GM10847 (cell line): ENCODE data around the gene TELO2.

Source experiments
- POLR2A ChIP-seq: IDR thresholded peaks from 2 replicates; pipeline ENCODE4 v1.6.1; 2011; ENCODE audit not compliant: insufficient read length; ENCODE audit errors: extremely low read depth

The TELO2 gene

GRCh38 chr16:1518626-1519135 lies 25.5 kb downstream of the TELO2 start:
- no peak for TF ChIP-seq POLR2A

DNA sequence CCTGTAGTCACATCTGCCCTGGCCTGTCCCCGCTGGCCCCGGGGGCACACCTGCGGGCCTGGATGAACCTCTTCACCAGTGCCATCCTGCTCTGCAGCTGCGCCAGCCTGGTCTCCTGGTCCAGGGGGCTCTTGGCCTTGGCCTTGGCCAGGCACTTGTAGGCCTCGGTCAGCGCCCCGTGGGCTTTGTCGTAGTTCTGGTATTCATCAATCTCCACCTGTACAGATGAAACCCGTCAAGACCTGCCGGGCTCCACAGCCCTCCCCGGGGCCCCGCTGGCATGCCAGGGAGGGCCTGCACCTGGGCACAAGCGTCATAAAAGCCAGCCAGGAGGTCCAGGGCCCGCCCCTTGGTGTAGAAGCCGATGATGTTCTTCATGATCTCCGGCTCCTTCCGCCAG lies 26.7 kb downstream of the TELO2 start:
- TF ChIP-seq POLR2A, result no peak

DNA sequence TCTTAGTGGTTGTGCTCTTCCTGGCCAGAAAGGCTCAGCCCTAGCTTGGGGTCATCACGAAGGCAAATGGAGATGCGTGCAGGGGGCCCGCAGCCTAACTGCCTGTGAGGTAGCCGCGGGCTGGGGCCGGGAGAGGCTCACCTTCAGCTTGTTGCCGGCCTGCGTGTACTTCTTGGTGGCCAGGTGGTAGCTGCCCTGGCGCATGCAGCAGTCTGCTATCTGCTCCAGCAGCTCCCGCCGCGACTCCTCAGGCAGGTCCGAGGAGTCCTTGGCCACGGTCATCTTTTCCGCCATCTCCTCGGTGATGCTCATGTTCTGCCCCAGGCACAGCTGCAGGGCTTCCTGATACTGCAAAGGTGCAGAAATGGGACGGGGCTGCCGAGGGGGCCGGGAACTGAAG lies 27.3 kb downstream of the TELO2 start:
- no peak for TF ChIP-seq POLR2A

DNA sequence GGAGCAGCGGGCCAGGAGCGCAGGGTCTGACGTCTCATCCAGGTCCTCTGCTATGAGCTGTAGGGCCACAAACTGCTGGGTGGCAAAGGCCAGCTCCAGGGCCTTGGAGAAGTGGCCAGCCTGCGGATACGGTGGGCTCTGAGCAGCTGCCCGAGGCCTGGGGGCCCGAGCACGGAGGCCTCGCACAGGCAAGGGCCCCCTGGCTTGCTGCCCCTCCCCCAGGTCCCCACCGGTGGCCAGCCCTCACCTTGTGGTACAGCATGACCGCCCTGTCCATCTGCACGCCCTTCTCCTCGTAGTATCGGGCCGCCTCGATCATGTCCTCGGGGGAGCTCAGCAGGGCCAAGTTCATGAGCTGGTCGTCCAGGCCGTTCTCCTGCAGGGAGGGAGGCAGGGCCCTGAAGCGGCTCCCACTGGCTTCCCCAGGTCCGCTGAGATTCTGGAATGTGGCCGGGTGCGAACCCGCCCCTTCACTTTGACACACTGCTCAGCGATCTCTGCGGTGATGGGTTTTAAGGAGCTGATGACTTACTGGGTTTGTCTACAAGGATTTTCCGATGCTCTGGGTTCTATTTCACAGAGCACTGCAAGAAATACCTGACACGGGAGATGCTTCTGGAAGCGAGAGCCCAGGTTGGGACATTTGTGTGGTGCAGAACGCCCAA lies 30.6 kb downstream of the TELO2 start:
- no peak for TF ChIP-seq POLR2A

- TF ChIP-seq POLR2A, result no peak
Observed at GRCh38 chr16:1524366-1524765, 31.2 kb downstream of the TELO2 start.

- TF ChIP-seq POLR2A, result no peak
Observed at GRCh38 chr16:1525871-1526607, 32.9 kb downstream of the TELO2 start.

DNA sequence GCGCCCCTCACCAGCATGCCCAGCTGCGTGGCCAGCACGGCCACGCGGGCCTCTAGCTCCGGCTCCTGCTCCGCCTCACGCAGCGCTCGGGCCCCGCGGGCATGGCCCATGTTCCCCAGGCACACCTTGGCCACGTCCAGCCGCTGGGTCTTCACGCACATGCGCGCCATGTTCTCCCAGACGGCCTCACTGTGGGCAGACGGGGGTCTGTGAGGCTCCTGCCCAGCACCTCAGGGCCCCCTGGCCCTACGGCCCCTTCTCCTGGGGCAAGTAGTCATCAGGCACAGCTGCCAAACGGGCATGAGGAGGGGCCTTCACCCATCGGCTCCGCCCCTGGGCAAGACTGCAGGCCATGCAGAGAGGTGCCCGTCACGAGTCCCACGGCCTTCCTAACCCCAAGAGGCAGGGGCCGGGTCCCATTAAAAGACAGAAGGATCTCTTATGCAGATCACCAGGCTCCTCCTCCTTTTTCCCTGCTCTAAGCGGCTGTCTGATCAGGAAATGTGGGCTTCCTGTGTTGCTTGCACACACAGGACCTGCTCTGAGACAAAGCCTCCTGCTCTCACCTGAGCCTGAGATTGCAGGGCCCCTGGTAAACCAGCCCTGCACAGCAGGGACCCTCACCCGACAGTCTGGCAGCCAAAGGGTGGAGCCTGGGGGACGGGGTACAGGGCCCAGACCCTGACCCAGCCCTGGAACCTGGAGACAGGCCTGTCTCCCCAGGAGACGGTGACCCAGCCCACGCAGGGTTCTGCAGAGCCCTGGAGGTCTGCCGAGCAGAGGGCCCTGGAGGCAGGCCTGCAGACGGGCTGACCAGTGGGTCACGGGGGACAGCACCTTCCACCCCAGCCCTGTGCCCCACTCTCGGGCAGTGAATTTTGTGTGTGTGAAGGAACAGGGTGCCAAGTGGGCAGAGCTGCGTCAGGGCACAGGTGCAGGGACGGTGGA lies 33.7 kb downstream of the TELO2 start:
- TF ChIP-seq POLR2A, result no peak

GRCh38 chr16:1527836-1528811 lies 35.0 kb downstream of the TELO2 start:
- no peak for TF ChIP-seq POLR2A

GRCh38 chr16:1528921-1529537 lies 35.9 kb downstream of the TELO2 start:
- TF ChIP-seq POLR2A, result no peak

- no peak for TF ChIP-seq POLR2A
Observed at GRCh38 chr16:1530349-1530882, 37.3 kb downstream of the TELO2 start.

DNA sequence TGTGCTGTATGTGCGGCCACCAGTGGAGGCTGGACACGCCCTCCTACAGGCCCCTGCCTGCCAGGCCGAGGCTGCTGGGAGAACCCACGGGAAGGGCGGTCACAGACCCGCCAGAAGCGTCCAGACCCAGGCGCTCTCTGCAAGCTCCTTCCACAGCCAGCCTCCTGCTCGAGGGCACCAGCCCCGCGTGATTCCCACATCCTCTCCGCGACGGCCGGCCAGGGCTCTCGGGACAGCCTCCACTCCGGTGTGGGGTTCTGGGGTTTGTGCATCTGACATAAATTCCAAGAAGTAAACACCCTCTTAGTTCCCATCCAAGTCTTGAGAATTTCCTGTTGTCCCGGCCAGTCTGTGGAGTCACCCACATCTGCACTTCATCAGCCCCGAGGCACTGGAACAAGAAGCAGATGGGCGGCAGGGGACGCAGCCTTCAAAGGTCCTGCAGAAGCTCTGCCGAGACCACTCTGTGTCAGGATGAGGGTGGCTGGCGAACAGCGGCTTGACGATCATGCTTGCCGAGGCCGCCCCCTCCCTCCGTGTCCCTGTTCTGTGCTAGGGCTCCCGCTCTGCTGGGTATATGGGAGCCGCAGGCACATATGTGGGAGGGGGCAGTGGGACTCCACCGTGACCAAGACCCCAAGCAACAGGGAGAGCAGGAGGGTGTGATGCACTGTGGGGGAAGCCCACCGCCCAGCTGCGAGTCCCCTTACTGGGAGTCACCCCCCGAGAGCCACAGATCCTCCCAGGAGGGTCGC lies 37.9 kb downstream of the TELO2 start:
- no peak for TF ChIP-seq POLR2A

DNA sequence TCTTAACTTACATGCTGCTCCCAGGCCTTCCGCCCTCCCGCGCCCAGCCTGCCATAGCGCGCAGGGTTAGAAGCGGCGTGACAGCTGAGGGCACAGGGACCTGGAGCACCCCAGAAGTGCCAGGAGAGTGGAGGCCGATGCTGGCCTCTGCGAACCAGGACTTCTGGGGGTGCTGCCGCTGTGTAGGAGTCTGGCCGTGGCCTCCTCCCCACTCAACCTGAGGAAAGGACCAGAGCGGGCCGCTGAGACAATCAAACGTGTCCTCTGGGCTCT lies 38.4 kb downstream of the TELO2 start:
- TF ChIP-seq POLR2A, result no peak

GRCh38 chr16:1532081-1532760 lies 39.1 kb downstream of the TELO2 start:
- TF ChIP-seq POLR2A, result no peak
